GM21528 (cell line): ENCODE data around the gene CYP4A11.
"Not testable (repeated sequence)": the region's sequence is repeated elsewhere in the genome, so short reads cannot be mapped to it uniquely, and the experiment has no call there.

Source experiments
- ATAC-seq: cut with Tn5 transposase; IDR thresholded peaks from one replicate; pipeline ENCODE4 v1.9.1; 2021; ENCODE audit warnings: mild to moderate bottlenecking, moderate library complexity; ENCODE audit not compliant: unreplicated experiment, low FRiP score

The CYP4A11 gene

DNA sequence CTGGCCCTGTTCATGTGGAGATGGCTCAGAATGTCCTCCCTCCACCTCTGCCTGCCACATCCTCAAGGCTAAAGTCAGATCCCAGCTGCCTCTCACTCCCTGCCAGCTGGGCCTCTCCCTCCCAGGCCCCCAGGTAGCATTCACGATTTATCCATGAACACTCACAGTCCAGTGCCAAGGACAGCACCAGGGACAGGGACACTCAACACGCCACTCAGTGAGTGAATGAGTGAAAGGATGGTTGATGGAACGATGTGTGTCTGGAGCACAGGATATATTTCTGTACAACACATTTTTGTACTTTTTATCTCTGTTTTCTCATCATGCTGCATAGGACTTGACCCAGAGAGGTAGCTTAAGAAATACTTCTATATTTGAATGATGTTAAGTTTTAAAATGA lies 10.1 kb downstream of the CYP4A11 start:
- ATAC-seq = no peak

DNA sequence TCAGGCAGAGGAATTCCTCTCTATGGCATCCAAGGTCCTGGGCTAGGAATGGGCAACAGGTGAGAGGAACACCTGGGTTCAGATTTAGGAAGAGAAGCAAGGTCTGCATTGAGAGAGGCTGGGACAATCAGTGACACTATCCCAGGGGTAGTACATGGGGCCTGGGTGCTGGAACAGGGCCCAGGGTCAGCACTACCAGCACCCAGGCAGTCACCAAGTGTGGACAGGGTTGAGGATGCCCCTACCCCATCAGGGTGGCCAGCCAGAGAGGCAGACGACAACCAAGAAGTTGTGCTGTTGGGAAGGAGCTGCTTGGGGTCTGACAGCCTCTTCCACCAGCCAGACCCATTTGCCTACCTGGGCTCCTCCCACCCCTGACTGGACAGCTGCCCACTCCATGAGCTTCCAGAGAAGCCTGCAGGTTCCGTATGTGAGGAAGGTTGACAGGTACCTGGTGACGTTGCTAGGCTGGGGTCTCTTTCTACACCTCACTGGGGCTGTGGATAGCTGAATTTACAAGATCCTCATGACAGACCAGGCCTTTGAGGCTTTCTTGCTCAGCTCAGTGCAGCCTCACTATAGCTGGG lies 13.9 kb downstream of the CYP4A11 start:
- no peak for ATAC-seq

DNA sequence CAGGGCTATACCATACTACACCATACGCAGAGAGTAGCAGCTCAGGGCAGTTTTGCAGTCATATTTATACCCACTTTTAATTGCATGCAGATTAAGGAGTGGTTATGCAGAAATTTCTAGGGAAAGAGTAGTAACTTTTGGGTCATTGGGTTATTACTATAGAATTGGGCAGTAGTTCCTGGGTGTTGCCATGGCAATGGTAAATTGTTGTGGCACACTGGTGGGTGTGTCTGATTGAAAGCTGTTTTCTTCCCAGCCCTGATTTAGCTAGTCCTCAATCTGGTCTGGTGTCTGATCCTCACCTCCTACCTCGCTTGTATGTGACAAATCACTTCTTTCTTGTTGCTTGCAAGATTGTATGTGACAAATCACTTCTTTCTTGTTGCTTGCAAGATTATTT lies 30.5 kb downstream of the CYP4A11 start:
- ATAC-seq = no peak

DNA sequence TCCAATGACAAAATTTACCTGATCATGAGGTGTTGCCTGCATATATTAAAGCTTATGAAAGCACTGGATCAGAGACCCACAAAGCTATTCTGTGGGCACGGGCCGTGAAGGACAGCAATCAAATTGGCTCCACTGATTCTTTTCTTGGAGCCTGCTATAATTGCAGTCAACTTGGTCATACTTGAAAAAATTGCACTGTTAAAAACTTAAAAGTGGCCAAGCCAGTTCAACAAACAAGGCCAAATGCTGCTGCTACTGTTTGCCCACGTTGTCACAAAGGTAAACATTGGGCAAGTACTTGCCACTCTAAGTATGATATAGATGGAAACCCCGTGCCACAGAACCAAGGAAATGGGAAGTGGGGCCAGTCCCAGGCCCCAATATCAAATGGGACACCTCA lies 37.8 kb downstream of the CYP4A11 start:
- ATAC-seq = no peak

DNA sequence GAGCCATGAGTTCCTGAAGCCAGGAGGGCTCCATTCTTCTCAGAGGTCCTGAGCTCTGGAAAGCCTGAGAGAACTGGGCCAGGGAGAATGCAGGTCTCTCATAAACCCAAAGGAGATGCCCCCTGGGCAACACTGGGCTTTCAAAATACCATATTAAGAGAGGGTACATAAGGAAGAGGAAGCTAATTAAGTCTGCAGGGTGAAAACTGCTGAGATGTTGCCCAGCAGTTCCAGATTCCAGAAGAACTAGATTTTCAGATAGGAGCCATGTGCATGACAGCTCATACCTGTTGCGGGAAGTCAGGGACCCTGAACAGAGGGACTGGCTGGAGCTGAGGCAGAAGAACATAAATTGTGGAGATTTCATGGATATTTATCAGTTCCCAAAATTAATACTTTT lies 40.9 kb downstream of the CYP4A11 start:
- ATAC-seq = no peak

DNA sequence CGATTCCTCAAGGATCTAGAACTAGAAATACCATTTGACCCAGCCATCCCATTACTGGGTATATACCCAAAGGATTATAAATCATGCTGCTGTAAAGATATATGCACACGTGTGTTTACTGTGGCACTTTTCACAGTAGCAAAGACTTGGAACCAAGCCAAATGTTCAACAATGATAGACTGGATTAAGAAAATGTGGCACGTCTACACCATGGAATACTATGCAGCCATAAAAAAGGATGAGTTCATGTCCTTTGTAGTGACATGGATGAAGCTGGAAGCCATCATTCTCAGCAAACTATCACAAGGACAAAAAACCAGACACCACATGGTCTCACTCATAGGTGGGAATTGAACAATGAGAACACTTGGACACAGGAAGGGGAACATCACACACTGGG lies 59.6 kb downstream of the CYP4A11 start:
- ATAC-seq = not testable (repeated sequence)
